ENCODE measurements around the gene SUMO4.
A peak's percentile ranks its signal among the peaks of the same experiment; 100 is the strongest.
"Not testable (repeated sequence)": the region's sequence is repeated elsewhere in the genome, so short reads cannot be mapped to it uniquely, and the experiment has no call there.

The SUMO4 gene

DNA sequence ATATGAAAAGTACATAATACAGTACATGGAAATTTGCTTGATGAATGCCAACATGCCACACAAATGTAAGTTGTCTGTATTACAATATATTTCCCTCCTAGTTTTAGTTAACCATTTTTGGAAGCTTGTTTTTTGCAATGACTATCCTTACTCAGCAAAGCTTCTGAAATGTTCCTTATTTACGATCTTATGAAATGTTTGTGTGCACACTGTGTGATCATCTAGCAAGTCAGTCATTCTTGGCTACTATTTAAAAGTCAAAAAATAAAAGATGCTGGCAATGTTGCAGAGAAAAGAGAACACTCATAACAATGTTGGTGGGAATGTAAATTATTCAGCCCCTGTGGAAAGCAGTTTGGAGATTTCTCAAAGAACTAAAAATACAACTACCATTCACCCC, 33.8 kb downstream of the SUMO4 start:
- DNase-seq = no peak

DNA sequence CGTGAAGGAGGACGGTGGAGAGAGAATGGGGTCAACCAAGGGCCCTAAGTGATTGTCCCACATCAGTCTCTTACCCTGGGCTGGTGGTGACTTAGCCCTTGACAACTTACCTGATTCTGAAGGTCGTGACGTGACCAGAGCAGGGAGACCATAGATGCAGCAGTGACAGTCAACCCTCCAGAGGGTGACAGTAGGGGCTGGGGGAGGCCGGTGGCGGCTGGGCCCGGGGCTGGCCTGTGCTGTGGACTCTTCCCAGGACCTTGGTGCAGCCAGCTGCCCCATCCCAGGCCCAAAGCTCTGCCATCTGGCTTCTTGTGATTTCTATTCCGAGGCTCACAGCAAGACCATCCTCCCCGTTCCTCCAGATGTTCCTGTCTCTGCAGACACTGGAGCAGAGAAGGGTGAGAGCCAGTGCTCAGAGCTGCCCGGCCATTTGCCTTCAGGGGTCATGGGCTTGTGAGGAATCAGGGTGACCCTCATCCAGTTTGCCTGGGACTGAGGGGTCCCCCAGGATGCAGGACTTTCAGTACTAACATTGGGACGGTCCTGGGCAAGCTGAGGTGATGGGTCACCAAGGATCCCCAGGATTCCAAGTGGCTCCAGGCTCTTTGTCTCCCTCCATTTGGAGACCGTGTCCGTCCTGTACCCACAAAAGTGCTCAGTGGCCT, 36.0 kb downstream of the SUMO4 start:
- DNase-seq = no peak

- DNase-seq = no peak
These were observed 36.6 kb downstream of the SUMO4 start for GRCh38 chr6:149436647-149437046.

DNA sequence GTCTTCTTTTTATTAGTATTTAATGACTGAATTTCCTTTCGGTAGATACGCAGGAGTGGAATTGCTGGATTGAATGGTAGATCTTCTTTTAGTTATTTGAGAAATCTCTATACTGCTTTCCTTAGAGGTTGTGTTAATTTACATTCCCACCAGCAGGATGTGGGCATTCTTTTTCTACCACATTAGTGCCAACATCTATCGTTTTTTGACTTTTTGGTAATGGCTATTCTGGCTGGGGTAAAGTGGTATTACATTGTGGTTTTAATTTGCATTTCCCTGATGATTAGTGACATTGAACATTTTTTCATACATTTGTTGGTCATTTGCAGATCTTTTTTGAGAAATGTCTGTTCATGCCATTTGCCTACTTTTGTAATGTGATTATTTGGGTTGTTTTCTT, 37.1 kb downstream of the SUMO4 start:
- no peak for DNase-seq

DNA sequence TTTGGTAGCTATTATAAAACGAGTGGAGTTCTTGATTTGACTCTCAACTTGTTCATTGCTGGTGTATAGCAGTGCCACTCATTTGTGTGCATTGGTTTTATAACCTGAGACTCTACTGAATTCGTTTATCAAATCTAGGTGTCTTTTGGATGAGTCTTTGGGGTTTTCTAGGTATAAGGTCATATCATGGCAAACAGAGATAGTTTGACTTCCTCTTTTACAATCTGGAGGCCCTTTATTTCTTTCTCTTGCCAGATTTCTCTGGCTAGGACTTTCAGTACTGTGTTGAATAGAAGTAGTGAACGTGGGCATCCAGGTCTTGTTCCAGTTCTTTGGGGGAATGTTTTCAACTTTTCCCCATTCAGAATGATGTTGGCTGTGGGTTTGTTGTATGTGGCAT, 38.8 kb downstream of the SUMO4 start:
- DNase-seq = no peak

- DNase-seq = no peak
These were observed 39.6 kb downstream of the SUMO4 start for GRCh38 chr6:149439626-149440025.

DNA sequence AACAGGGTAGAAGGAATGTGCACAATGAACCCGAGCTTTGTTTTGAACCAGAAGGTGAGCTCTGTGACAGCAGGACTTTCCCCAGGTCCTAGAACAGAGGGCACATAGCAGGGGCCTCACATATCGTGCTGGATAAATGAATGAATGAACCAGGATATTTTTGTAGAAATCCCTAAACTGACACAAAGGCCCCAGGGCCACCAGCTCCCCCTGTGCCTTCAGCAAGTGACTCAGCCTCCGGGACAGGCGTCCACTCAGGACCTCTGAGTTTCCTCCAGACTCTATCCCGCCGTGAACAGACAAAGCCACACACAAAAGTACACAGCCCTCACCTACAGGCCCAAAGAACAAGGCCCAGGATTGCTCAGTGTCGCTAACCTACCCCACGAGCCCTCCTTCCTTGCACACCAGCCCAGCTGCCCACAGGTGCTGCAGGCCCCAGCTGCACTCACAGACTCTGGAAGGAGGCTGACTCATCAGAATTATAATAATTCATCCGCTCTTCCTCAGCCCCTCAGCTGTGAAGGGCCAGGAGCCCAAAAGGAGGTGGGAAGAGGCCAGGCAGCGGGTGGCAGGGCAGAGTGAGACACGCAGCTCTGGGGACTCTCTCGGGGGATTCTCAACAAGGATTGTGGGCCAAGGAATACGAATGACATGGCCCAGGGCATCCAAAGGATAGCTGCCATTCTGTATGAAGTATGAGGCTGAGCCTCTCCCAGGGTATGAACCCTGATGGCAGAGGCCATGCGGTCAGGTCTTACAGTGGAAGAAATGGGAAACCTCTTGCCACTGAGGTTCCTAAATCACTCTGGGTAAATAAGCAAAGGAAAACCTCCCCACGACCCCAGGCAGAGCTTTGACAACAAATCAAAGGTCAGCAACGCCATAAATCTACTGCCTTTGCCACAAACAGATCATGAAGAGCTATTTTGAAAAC, 40.9 kb downstream of the SUMO4 start:
- no peak for DNase-seq

DNA sequence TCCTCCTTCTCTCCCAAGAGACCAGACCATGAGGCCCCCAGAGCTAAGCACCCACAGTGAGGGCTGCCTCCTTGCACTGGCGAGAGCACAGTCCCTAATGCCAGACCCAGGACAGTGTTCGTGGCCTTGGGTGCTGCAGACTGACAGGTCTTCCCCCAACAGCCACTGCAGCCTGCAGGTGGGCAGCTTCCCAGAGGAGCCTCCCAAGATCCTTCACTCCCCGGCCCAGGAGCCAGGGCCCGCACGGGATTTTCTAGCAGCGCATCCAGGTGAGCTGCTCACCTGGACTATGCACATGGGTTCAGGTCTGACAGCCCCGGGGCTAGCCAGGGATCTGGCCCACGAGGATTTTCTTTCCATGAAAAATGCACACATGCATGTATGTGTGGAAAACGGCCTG, 41.7 kb downstream of the SUMO4 start:
- DNase-seq = no peak

DNA sequence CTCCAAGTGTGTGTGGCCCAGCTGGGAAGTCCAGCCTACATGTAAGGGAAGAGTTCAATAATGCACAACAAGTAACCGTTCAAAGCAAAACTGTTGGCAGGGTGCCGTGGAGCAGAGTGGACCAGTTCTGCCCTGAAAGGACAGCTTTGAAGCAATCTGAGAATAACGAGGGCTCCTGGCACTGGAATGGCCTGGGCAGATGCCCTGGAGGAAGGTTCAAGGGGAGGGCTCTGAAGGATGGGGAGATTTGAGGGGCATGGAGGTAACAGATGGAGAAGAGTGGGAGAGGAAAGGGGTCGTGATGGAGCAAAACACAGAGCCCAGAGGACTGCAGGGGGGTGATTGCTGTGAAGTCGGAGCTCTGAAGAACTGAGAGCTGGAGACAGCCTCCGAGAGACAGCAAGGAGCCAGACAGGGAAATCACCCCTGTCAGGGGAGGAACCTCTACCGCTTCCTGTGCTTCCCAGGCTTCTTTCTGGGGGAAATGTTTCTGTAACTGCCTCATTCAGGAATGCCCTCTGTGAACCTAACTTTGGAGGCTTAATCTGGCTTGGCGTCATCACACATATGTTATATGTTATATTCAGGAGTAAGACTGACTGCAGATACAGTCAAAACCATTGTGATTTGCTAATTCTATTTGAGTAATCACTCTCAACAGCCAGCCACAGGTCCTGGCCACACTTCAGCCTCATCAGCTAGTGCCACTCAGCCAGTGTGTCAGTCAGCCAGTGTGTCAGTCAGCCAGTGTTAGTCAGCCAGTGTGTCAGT, 43.5 kb downstream of the SUMO4 start:
- DNase-seq = no peak

DNA sequence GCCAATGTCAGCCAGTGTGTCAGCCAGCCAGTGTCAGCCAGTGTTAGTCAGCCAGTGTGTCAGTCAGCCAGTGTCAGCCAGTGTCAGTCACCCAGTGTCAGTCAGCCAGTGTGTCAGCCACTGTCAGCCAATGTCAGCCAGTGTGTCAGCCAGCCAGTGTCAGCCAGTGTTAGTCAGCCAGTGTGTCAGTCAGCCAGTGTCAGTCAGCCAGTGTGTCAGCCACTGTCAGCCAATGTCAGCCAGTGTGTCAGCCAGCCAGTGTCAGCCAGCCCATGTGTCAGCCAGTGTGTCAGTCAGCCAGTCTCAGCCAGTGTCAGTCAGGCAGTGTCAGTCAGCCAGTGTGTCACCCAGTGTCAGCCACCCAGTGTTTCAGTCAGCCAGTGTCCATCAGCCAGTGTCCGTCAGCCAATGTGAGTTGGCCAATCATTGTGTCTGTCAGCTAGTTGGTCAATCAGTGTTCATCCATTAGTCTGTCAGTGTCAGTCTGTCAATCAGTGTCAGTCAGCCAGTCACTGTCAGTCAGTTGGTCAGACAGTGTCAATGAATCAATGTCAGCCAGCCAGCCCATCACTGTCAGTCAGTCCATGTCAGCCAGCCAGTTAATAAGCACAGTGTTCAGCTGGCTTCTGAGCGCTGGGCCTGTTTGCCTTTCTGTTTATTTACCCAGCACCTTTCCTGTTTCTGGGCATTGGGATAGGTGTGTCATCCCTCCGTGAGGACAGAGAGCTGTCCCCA, 44.5 kb downstream of the SUMO4 start:
- DNase-seq = not testable (repeated sequence)

DNA sequence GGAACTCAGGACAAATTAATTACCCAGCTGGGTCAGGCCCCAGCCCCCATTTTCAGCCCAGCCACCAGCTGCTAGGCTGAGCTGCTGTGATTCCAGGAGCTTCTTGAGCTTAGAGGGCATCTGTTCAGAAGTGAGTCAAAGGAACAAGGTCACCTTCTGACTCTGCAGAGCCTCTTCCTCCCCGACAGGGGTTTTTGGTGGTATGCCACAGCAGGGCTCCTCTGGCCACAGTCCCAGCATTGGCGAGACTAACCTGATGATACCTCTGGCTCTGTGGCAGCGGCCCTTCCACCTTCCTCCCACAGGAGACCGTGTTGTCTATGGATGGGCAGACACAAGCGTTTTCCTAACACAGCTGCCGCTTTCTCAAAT, 45.0 kb downstream of the SUMO4 start:
- peak; percentile 12 for DNase-seq

GRCh38 chr6:149445573-149445972, 45.5 kb downstream of the SUMO4 start:
- no peak for DNase-seq

- no peak for DNase-seq
These were observed 46.8 kb downstream of the SUMO4 start for GRCh38 chr6:149446791-149447376.

DNA sequence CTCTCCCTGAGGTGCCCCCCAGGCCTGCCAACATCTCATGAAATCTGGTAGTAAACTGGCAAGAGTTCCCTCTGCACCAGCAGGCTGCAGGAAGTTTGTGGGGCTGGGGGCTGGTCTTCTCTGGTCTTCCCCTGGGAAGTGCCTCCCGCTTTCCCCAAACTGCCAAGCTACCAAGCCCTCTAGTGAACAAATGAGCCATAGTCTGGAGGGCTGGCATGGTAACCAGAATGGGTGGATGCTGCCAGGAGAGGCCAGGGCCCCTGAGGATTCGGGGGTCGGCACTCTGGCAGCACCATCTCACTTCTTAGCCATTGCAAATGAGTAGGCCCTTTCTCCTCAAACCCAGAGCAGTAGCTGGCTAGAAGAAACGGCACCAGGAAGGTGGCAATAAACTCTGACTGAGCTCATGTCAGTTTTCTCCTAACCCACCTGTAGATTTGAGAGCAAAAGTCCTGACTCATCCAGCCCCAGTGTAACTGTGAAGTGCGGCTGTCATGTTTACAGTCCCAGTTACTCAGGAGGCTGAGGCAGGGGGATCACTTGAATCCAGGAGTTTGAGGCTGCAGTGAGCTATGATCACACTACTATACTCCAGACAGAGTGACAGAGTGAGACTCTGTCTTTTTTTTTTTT, 48.9 kb downstream of the SUMO4 start:
- DNase-seq = no peak

- DNase-seq = no peak
These were observed 50.0 kb downstream of the SUMO4 start for GRCh38 chr6:149449831-149450678.

All from NCI-H69 (cell line).